GM06990 (cell line): ENCODE results near the gene ASXL2.
"Not testable (repeated sequence)": the region's sequence is repeated elsewhere in the genome, so short reads cannot be mapped to it uniquely, and the experiment has no call there.

Experiments
- DNase-seq: peaks from one replicate; pipeline ENCODE4 v3.0.0-alpha.2; 2011; ENCODE audit not compliant: insufficient read length; ENCODE audit errors: extremely low read depth
- H3K27me3 ChIP-seq: replicated peaks from 2 replicates; pipeline ENCODE4 v1.6.0; 2011; ENCODE audit warnings: low read length; ENCODE audit not compliant: control insufficient read depth, insufficient read depth
- H3K36me3 ChIP-seq: 2 replicates; pipeline ENCODE4 v1.5.1; 2011; ENCODE audit warnings: low read length; ENCODE audit not compliant: control insufficient read depth, insufficient read depth
- H3K4me3 ChIP-seq: replicated peaks from 2 replicates; pipeline ENCODE4 v1.5.1; 2011; ENCODE audit warnings: low read depth, mild to moderate bottlenecking, control low read depth, low read length
- TF ChIP-seq, protein P1 (sequence below): IDR thresholded peaks from 2 replicates; pipeline ENCODE4 v1.5.1; 2011; ENCODE audit warnings: low read length, control low read depth, mild to moderate bottlenecking, inconsistent platforms; ENCODE audit not compliant: insufficient read depth, poor library complexity, severe bottlenecking

Gene ASXL2

DNA sequence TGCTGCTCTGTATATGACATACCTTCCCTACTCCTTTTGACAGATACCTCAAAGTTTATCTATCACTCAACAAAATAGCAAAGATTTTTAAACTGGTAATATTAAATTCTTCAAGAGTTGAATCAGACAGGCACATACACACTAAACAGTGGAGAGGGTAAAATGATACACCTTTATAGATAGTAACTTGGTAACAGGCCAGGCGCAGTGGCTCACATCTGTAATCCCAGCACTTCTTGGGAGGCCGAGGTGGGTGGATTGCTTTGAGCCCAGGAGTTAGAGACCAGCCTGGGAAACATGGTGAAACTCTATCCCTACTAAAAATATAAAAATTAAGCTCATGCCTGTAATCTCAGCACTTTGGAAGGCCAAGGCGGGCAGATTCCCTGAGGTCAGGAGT lies 23.2 kb downstream of the ASXL2 start:
- peaks cover 2% of the 10 kb centered on the region; the same call in 1 of the 2 replicates for H3K36me3 ChIP-seq
- no peaks in the 10 kb centered on the region for H3K27me3 ChIP-seq
- H3K4me3 ChIP-seq, result no peak overlapping the region
- TF ChIP-seq, protein P1, sequence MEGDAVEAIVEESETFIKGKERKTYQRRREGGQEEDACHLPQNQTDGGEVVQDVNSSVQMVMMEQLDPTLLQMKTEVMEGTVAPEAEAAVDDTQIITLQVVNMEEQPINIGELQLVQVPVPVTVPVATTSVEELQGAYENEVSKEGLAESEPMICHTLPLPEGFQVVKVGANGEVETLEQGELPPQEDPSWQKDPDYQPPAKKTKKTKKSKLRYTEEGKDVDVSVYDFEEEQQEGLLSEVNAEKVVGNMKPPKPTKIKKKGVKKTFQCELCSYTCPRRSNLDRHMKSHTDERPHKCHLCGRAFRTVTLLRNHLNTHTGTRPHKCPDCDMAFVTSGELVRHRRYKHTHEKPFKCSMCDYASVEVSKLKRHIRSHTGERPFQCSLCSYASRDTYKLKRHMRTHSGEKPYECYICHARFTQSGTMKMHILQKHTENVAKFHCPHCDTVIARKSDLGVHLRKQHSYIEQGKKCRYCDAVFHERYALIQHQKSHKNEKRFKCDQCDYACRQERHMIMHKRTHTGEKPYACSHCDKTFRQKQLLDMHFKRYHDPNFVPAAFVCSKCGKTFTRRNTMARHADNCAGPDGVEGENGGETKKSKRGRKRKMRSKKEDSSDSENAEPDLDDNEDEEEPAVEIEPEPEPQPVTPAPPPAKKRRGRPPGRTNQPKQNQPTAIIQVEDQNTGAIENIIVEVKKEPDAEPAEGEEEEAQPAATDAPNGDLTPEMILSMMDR, result no peak
- DNase-seq, result no peak

DNA sequence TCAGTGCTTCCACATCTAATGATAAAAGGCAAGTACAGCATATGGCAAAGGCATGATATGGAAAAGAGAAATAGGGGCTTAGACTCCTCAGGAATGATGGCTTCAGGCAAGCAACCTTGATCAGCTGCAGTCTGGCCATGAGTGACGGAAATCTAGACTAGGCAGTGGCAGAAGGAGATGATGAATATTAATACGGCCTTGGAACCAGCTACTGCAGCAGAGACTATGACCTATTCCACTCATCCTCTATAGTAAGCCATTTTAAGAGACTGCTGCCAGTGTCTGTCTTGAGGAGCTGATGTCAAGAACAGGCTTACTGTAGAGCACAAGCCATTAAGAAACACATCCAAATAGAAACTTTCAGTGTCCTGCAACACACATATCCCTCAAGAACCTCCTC lies 23.7 kb downstream of the ASXL2 start:
- H3K36me3 ChIP-seq, result peaks cover 2% of the 10 kb centered on the region; the same call in 1 of the 2 replicates
- H3K27me3 ChIP-seq, result no peaks in the 10 kb centered on the region
- DNase-seq, result no peak
- H3K4me3 ChIP-seq, result no peak overlapping the region
- TF ChIP-seq, protein P1, result no peak

DNA sequence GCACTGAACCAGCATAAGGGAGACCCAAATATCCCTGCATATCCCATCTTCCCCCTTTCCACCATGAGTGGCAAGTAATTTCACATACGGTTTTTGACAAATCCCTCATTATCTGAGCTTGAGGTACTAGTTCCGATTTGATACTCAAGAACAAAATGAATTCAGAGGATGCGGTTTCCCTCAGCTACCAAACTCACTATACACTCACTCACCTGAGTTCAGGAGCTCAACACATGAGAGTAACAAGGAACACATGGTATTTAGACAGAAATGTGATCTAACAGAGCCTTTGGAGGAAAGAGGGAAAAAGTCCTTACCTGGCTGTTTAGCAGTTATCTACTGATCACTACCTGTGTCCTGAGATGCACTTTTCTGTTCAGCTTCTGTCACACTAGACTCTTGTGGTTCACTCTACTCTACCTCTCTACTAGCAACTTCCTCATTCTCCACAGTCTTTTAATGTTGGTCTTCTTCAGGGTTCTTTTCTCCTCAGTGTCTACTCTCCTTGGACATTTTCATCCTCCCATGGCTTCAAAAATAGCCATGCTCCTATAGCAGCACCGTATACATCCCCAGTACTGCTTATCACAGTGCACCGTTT lies 25.1 kb downstream of the ASXL2 start:
- DNase-seq, result no peak
- Histone ChIP-seq H3K4me3 (no peak overlapping the region), H3K36me3 (peaks cover 2% of the 10 kb centered on the region; the same call in 1 of the 2 replicates), H3K27me3 (no peaks in the 10 kb centered on the region)
- TF ChIP-seq, protein P1, result no peak

DNA sequence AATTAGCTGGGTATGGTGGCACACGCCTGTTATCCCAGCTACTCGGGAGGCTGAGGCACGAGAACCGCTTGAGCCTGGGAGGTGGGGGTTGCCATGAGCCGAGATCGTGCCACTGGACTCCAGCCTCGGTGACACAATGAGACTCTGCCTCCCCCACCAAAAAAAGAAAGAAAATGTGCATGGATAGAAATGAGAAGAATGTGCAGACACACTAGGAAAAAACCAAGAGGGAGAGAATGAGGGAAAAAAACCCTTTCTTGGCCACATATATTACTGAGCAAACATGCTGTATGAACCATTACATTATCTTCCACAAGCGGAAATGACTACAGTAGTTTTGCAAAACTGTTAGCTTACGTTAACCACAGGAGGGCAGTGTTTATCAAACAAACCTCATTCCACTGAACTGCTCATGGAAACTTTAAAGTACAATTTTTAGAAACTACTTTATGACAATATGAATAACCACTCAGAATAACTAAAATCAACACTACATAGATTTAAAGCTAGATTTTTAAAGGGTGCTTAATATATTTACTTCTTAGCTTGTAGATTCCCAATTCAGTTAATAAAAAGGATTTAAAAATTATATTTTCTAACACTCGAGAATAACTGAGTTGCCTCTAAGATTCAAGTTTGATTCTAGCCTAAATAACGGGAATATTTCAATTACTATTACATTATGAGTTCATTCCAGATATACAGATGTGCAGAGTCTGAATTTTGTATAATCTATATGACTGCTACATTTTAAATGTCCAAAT lies 26.4 kb downstream of the ASXL2 start:
- no peak overlapping the region for H3K4me3 ChIP-seq
- H3K36me3 ChIP-seq, result peaks cover 2% of the 10 kb centered on the region; the same call in 1 of the 2 replicates
- no peaks in the 10 kb centered on the region for H3K27me3 ChIP-seq
- TF ChIP-seq, protein P1, result peak; percentile 51
- peak; percentile 35 for DNase-seq

DNA sequence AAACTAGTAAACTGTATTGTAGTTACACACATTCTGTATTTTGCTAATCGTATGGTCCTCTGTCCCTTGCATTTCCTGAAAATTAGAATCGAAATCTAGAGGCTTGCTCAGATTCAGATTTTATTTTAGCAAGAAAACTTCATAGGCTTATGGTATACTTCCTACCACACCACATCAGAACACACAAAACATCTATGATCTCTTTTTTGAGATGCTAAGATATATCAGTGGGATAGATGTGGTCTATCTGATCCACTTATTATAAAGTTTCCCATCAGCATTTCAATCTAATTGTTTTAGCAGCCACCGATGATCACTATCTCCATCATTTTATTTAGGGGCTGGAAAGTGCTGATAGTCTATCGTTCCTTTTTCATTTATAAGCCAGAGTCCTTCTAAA lies 27.9 kb downstream of the ASXL2 start:
- not testable (repeated sequence) for H3K4me3 ChIP-seq, DNase-seq, H3K36me3 ChIP-seq, H3K27me3 ChIP-seq

DNA sequence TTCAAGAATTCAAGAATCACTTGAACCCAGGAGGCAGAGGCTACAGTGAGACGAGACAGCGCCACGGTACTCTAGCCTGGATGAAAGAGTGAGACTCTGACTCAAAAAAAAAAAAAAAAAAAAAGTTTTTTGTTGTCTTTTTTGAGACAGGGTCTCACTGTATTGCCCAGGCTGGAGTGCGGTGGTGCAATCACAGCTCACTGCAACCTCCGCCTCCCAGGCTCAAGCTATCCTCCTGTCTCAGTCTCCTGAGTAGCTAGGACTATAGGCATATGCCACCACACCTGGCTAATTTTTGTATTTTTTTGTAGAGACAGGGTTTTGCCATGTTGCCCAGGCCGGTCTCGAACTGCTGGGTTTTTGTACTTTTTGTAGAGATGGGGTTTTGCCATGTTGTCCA lies 28.9 kb downstream of the ASXL2 start:
- not testable (repeated sequence) for H3K36me3 ChIP-seq, H3K27me3 ChIP-seq, DNase-seq, H3K4me3 ChIP-seq
